ENCODE measurements around the gene GMPR. TPM values are rescaled to one million over a fixed set of nuclear protein-coding genes. Genes with fewer than 3 reads are reported as not detected.

The GMPR gene
- total and polyA plus RNA-seq, 8 donors, result 4.5 to 25.9 (median 7.0) TPM

GRCh38 chr6:16292432-16292831, 54.0 kb downstream of the GMPR start:
- ATAC-seq, result peak in 1 of 4 donors; percentile 9
- intact Hi-C loops (cut with DNase I), result no loop called here
- no peak for DNase-seq
- no peaks in the 10 kb centered on the region for H3K27me3 ChIP-seq
- TF ChIP-seq, protein P1, sequence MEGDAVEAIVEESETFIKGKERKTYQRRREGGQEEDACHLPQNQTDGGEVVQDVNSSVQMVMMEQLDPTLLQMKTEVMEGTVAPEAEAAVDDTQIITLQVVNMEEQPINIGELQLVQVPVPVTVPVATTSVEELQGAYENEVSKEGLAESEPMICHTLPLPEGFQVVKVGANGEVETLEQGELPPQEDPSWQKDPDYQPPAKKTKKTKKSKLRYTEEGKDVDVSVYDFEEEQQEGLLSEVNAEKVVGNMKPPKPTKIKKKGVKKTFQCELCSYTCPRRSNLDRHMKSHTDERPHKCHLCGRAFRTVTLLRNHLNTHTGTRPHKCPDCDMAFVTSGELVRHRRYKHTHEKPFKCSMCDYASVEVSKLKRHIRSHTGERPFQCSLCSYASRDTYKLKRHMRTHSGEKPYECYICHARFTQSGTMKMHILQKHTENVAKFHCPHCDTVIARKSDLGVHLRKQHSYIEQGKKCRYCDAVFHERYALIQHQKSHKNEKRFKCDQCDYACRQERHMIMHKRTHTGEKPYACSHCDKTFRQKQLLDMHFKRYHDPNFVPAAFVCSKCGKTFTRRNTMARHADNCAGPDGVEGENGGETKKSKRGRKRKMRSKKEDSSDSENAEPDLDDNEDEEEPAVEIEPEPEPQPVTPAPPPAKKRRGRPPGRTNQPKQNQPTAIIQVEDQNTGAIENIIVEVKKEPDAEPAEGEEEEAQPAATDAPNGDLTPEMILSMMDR (IDR thresholded peaks at IDR 0.05), result no peak
- no peaks in the 10 kb centered on the region for H3K4me1 ChIP-seq
- H3K27ac ChIP-seq, result no peak overlapping the region
- H3K9me3 ChIP-seq, result no peaks in the 10 kb centered on the region
- no peaks in the 10 kb centered on the region for H3K36me3 ChIP-seq
- 72 to 76% methylated on average over 5 of the region's 5 CpGs for WGBS, 2 donors
- FAIRE-seq, result no peak
- H3K4me3 ChIP-seq, result no peak overlapping the region

GRCh38 chr6:16292942-16293341, 54.6 kb downstream of the GMPR start:
- H3K4me1 ChIP-seq, result no peaks in the 10 kb centered on the region
- H3K9me3 ChIP-seq, result no peaks in the 10 kb centered on the region
- peak in 2 of 4 donors; percentile 48 to 58 for ATAC-seq
- H3K4me3 ChIP-seq, result no peak overlapping the region
- intact Hi-C loops (cut with DNase I), result no loop called here
- H3K27me3 ChIP-seq, result no peaks in the 10 kb centered on the region
- TF ChIP-seq, protein P1 (IDR thresholded peaks at IDR 0.05), result no peak
- no peaks in the 10 kb centered on the region for H3K36me3 ChIP-seq
- WGBS, 2 donors, result 60 to 66% methylated on average over 8 of the region's 8 CpGs
- H3K27ac ChIP-seq, result no peak overlapping the region
- no peak for DNase-seq
- FAIRE-seq, result no peak

GRCh38 chr6:16294371-16294770, 56.0 kb downstream of the GMPR start:
- intact Hi-C loops (cut with DNase I), result no loop called here
- DNase-seq (no peak), FAIRE-seq (no peak), ATAC-seq (no peak)
- H3K27me3 ChIP-seq, result no peaks in the 10 kb centered on the region
- WGBS, 2 donors, result 77 to 89% methylated on average over 10 of the region's 10 CpGs
- H3K4me1 ChIP-seq, result no peaks in the 10 kb centered on the region
- H3K36me3 ChIP-seq, result no peaks in the 10 kb centered on the region
- no peaks in the 10 kb centered on the region for H3K9me3 ChIP-seq
- no peak overlapping the region for H3K4me3 ChIP-seq
- TF ChIP-seq, protein P1 (IDR thresholded peaks at IDR 0.05), result no peak
- no peak overlapping the region for H3K27ac ChIP-seq

- H3K4me1 ChIP-seq, result no peaks in the 10 kb centered on the region
- DNase-seq (no peak), ATAC-seq (no peak), FAIRE-seq (no peak)
- TF ChIP-seq, protein P1 (IDR thresholded peaks at IDR 0.05), result no peak
- H3K36me3 ChIP-seq, result no peaks in the 10 kb centered on the region
- H3K27me3 ChIP-seq, result no peaks in the 10 kb centered on the region
- H3K4me3 ChIP-seq, result no peak overlapping the region
- no peaks in the 10 kb centered on the region for H3K9me3 ChIP-seq
- no peak overlapping the region for H3K27ac ChIP-seq
- WGBS, 2 donors, result 86 to 91% methylated on average over 15 of the region's 15 CpGs
- intact Hi-C loops (cut with DNase I), result no loop called here
Measured at GRCh38 chr6:16295060-16295459, 56.7 kb downstream of the GMPR start.

DNA sequence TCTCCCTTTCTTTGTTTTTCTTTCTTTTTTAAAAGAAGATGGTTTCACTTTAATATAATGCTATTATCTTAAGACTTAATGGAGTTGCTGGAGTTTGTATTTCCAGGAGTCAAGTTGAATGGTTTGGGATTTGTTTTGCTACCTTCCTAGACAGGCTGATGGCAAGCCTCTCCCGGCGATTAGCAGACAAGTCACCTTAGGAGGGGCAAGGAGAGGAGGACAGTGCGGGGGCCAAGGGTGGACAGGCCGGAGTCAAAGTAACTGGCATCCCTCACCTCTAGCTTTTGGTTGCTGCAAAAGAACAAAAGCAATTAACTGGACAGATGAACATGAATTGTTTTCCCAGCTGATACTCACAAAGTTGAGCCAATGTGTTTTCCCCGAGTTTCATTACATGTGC, 57.1 kb downstream of the GMPR start:
- H3K4me3 ChIP-seq, result no peak overlapping the region
- ATAC-seq, result no peak
- H3K36me3 ChIP-seq, result no peaks in the 10 kb centered on the region
- H3K4me1 ChIP-seq, result no peaks in the 10 kb centered on the region
- no peak for FAIRE-seq
- no peaks in the 10 kb centered on the region for H3K27me3 ChIP-seq
- WGBS, 2 donors, result 86 to 88% methylated on average over 5 of the region's 5 CpGs
- H3K9me3 ChIP-seq, result no peaks in the 10 kb centered on the region
- TF ChIP-seq, protein P1 (IDR thresholded peaks at IDR 0.05), result no peak
- intact Hi-C loops (cut with DNase I), result no loop called here
- DNase-seq, result no peak
- no peak overlapping the region for H3K27ac ChIP-seq
